UCSD-AML1 (cell line): ENCODE measurements around the gene F2RL1.
"Not testable (repeated sequence)": the region's sequence is repeated elsewhere in the genome, so short reads cannot be mapped to it uniquely, and the experiment has no call there.

ENCODE experiments used
- DNase-seq: peaks from one replicate; lab custom pipeline; 2025; ENCODE audit not compliant: unreplicated experiment; lab: John Stamatoyannopoulos, UW

The F2RL1 gene

GRCh38 chr5:76805821-76806505, 12.9 kb upstream of the F2RL1 start:
- DNase-seq = no peak

DNA sequence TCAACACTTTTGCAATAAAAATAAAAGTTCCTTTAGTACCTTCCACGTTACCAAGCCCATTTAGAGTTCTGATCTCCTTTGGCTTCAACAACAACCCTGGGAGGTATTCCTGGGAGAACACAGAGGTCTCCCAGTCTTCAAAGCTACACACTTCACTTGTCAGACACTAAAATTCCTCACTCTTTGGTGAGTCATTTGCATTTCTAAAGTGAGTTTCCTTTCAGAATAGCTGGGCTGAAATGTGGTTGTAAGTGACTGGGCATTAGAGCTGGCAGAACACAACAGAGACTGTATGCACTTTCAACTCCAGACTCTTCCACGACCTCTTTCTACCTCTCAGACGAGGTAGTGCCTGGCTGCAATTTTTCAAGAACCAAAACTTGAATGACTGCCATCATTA, 11.5 kb upstream of the F2RL1 start:
- no peak for DNase-seq

DNA sequence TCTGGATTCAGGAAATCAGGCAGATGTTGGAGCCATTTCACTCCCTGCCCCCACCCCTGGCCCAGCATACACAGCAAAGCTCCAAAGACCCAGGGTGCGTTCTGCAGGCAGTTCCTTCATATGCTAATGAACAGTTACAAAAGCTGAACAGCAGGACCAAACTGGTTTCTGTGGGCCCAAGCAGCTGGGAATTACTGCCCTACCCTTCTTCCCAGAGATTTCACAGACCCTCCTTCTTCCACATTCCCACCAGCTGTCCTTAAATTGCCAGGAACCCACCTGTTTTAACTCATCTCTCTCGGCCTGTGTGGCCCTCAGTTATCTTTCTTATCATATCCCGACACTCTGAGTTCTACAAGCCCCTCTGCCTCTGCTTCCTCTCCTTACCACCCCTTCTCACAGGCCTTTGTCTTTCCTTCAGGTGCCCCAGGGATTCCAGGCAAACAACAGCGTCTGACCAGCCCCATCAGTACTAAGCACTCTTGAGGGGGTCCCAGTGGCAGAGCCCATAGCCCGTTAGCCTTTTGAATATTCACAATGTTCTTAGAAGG, 10.6 kb upstream of the F2RL1 start:
- no peak for DNase-seq

DNA sequence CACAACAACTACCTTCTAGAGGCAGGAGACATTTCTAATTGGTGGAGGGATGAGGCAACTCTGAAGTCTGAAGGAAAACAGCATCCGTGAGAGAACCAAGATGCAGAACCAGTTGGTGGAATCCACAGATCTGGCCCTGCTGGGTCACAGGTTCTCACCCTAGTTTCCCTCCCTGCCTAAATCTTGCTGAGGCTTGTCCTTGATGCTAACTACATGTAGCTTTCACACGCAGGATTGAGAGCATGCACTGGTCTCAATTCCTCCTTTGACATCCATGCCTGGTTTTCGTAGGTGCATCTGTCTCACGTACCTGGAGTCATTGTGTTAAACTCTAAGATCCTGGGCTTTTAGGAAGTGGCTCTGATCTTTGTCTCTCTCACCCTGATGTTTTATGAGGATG, 9.7 kb upstream of the F2RL1 start:
- no peak for DNase-seq

GRCh38 chr5:76810236-76810635, 8.6 kb upstream of the F2RL1 start:
- DNase-seq = no peak

- DNase-seq = no peak
These were observed 7.6 kb upstream of the F2RL1 start for GRCh38 chr5:76811214-76811613.

- DNase-seq = not testable (repeated sequence)
These were observed 6.6 kb upstream of the F2RL1 start for GRCh38 chr5:76812209-76812608.

GRCh38 chr5:76813982-76814562, 4.8 kb upstream of the F2RL1 start:
- no peak for DNase-seq

DNA sequence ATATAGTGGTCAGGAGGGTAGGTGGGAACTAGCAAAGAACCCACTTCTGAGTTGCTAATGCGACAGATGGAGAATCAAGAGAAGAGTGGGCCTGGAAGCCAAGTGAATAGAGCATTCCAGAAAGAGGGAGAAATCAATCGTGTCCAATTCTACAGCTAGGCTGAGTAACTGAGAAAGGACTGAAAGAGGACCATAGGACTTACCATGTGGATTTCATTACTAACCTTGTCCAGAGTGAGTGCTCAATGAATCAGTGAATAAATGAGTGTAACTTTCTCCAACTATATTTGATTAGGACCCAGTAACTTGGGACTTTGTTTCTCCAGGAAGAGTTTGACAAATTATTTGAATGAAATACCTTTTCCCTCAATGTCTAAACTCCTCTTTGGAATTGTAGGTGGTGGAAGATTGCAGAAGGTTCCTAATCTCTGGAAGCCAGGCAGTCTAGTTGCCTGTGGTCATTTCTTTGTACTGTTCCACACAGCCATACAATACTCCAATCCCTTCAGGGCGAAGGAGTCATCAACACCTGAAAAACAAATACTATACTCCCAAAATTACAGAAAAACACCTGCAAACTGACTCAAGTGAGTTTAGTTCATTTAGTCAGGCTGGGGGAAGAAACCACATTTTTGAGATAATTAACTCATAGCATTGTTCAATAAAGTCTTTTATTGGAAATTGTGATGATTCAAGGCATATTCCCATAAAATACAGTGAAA, 2.6 kb upstream of the F2RL1 start:
- DNase-seq = no peak

GRCh38 chr5:76819851-76820525, 1.2 kb downstream of the F2RL1 start:
- no peak for DNase-seq

- no peak for DNase-seq
These were observed 1.7 kb downstream of the F2RL1 start for GRCh38 chr5:76820526-76820890.

GRCh38 chr5:76821136-76821535, 2.3 kb downstream of the F2RL1 start:
- no peak for DNase-seq

DNA sequence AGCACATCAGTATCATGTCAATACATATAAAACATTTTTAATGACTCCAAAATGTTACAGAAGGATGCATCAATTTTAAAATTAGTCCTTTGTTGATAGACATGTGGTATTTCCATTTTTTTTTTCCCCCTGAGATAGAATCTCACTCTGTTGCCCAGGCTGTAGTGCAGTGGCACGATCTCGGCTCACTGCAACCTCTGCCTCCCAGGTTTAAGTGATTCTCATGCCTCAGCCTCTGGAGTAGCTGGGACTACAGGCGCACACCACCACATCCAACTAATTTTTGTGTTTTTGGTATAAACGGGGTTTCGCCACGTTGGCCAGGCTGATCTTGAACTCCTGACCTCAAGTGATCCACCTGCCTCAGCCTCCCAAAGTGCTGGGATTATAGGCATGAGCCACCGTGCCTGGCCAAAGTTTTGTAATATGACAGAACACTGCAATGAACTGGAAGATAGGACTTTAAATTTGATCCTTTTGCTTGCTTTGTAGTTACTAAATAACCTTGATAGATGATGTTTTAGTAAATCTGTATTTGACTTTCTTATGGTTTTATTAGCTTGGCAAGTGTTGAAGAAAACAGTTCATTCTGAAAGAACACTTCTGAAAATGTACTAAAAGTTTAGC, 3.4 kb downstream of the F2RL1 start:
- DNase-seq = not testable (repeated sequence)

DNA sequence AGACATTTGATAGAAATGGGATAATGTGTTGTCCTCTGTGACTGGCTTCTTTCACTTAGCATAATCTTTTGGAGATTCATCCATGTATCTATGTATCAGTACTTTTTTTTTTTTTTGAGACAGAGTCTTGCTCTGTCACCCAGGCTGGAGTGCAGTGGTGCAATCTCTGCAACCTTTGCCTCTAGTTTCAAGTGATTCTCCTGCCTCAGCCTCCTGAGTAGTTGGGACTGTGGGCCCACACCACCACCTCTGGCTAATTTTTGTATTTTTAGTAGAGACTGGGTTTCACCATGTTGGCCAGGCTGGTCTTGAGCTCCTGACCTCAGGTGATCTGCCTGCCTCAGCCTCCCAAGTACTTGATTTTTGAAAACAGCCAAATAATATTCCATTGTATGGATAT, 7.6 kb downstream of the F2RL1 start:
- DNase-seq = not testable (repeated sequence)

DNA sequence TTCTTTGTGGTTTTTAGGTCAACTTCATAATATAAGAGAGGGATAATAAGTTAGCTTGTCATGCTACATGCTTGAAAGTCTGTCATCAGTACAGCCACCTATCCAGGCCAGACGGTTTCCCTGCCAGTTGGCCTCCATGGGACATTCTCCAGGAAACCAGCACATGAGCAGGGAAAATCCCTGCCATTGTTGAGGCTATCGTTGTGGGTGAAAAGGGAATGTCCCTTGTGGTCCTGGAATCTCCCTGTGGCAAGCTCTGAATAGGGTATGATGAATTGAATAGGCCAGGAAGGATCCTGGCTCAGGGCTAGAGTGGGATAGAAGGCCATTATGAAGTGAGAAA, 12.3 kb downstream of the F2RL1 start:
- DNase-seq = no peak

DNA sequence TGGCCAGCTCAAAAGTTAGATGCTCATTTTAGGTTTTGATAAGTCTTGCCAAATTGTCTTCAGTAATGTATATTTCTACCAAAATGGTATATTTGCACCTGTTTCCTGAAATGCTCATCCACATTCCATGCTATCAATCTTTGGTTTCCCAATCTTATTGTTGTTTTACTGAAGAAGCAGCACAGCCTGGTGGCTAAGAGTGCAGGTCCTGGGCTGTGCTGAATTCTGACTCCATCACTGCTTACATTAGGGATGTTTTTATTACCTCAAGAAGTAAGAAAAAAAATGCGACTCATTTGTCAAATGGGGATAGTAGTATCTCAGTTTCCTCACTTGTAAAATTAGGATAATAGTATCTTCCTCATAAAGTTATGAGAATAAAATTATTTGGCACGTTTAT, 17.4 kb downstream of the F2RL1 start:
- DNase-seq = no peak

- no peak for DNase-seq
These were observed 17.8 kb downstream of the F2RL1 start for GRCh38 chr5:76836585-76836984.

GRCh38 chr5:76838481-76839261, 19.8 kb downstream of the F2RL1 start:
- DNase-seq = no peak

DNA sequence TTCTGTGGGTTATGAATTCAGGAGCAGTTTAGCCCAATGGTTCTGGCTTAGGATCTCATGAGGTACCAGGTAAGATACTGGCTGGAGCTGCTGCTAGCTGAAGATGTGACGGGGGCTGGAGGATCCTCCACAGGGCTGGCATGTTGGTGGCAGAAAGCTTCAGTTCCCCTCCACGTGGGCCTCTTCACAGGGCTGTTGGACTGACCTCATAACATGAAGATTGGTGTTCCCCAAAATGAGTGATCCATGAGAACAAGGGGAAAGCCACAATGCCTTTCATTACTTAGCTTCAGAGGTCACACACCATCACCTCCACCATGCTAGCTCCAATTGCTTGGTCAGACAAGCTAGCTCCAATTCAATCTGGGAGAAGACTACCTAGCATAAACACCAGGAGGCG, 22.5 kb downstream of the F2RL1 start:
- DNase-seq = no peak

- no peak for DNase-seq
These were observed 27.1 kb downstream of the F2RL1 start for GRCh38 chr5:76845890-76846289.
